ENCODE results near the gene NR1D1. TPM values are rescaled to one million over a fixed set of nuclear protein-coding genes. Genes with fewer than 3 reads are reported as not detected.

NR1D1 gene
- polyA plus RNA-seq, 1 experiment: 0.62 TPM

DNA sequence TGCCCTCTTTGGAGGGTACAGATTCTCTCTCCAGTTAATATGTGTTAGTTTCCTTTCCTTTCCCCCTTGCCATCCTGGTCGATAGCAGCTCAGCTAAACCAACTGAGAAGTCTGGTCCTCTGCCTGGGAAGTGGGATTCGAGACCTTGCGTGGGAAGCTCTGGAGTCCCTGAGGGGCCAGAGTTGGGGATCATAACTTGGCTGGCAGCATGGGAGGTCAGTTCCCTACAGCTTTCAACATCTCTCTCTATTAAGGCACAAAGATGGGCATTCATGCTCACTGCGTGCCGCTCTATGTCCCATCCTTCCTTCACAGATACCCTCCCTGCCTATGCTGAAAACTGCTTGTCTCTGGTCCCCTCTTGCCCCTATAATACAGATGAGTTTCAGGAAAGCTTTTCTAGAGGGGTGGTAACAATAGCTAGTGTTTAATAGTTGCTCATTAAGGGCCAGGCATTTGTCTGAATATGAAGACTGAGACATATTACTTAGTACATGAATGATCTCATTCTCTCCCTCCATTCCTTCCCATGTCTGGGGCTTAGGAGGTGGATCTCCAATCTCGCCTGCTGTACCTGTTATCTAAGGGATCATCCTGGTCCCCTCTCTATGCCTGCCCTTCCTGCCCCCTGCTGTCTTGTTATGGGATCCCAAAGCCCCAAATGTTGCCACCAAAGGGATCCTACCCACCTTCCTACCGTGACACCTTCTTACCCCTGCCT is 26.8 kb downstream of the NR1D1 start:
- Histone ChIP-seq H3K4me3 (ENCODE audit: low read depth, low read length) (no peak overlapping the region), H3K27me3 (ENCODE audit: control insufficient read depth, insufficient read depth, low read length) (no peaks in the 10 kb centered on the region), H3K27ac (ENCODE audit: low read depth, low read length) (no peak overlapping the region), H3K9me3 (ENCODE audit: control insufficient read depth, insufficient read depth, low read length) (no peaks in the 10 kb centered on the region; the same call in 1 of the 2 replicates)
- TF ChIP-seq, protein P1, sequence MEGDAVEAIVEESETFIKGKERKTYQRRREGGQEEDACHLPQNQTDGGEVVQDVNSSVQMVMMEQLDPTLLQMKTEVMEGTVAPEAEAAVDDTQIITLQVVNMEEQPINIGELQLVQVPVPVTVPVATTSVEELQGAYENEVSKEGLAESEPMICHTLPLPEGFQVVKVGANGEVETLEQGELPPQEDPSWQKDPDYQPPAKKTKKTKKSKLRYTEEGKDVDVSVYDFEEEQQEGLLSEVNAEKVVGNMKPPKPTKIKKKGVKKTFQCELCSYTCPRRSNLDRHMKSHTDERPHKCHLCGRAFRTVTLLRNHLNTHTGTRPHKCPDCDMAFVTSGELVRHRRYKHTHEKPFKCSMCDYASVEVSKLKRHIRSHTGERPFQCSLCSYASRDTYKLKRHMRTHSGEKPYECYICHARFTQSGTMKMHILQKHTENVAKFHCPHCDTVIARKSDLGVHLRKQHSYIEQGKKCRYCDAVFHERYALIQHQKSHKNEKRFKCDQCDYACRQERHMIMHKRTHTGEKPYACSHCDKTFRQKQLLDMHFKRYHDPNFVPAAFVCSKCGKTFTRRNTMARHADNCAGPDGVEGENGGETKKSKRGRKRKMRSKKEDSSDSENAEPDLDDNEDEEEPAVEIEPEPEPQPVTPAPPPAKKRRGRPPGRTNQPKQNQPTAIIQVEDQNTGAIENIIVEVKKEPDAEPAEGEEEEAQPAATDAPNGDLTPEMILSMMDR (IDR thresholded peaks at IDR 0.05; ENCODE audit: low read depth, low read length): no peak
- no peak for DNase-seq (ENCODE audit: low read depth, low spot score)
- CTCF ChIA-PET: interaction anchor here (0.6 to 6.7 kb wide), 10 partner anchors 8 to 46 kb away, joined by 3 to 60 read pairs (median 8); partner anchors contain the start of genes MED24 and THRA
- POLR2A ChIA-PET: interaction anchor here (0.6 to 1.2 kb wide), 2 partner anchors 27 to 55 kb away, joined by 4 to 5 read pairs; partner anchors contain the start of gene NR1D1

DNA sequence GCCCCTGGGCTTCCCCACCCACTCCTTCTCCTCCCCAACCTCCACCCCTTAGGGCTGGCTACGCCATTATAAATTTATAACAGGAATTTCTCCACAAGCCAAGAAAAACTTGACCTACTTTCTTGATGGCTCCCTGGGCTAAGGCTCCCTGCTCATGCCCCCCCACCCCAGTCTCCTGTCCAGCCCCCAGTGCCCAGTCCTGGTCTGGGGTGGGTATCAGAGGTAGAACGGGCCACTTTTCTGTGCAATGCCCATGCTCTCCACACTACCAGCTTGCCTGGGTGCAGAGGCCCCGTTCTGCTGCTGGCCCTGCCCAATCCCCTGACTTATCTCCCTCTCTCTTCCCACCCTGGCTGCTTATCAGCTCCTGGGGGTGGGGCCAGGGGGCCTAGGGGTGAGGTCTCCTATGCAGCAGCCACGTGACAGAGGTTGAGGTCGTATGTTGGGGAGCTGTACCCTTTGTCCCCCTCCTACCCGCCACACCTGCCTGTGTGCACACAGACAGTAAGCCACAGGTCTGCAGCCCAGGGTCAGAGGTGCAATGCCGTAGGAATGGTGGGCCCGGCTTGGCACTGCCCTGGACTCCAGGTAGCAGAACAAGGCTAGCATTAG is 27.5 kb downstream of the NR1D1 start:
- CTCF ChIA-PET: interaction anchor here (0.6 to 6.7 kb wide), 7 partner anchors 8 to 45 kb away, joined by 3 to 60 read pairs (median 4); partner anchors contain the start of genes MED24 and THRA
- no peak overlapping the region for H3K4me3 ChIP-seq (ENCODE audit: low read depth, low read length)
- POLR2A ChIA-PET: interaction anchor here (0.6 to 1.2 kb wide), 2 partner anchors 28 to 38 kb away, joined by 3 to 4 read pairs; partner anchors contain the start of gene NR1D1
- no peak for DNase-seq (ENCODE audit: low read depth, low spot score)
- H3K27me3 ChIP-seq (ENCODE audit: control insufficient read depth, insufficient read depth, low read length): no peaks in the 10 kb centered on the region
- TF ChIP-seq, protein P1 (IDR thresholded peaks at IDR 0.05; ENCODE audit: low read depth, low read length): no peak
- H3K9me3 ChIP-seq (ENCODE audit: control insufficient read depth, insufficient read depth, low read length): no peaks in the 10 kb centered on the region; the same call in 1 of the 2 replicates
- H3K27ac ChIP-seq (ENCODE audit: low read depth, low read length): no peak overlapping the region

DNA sequence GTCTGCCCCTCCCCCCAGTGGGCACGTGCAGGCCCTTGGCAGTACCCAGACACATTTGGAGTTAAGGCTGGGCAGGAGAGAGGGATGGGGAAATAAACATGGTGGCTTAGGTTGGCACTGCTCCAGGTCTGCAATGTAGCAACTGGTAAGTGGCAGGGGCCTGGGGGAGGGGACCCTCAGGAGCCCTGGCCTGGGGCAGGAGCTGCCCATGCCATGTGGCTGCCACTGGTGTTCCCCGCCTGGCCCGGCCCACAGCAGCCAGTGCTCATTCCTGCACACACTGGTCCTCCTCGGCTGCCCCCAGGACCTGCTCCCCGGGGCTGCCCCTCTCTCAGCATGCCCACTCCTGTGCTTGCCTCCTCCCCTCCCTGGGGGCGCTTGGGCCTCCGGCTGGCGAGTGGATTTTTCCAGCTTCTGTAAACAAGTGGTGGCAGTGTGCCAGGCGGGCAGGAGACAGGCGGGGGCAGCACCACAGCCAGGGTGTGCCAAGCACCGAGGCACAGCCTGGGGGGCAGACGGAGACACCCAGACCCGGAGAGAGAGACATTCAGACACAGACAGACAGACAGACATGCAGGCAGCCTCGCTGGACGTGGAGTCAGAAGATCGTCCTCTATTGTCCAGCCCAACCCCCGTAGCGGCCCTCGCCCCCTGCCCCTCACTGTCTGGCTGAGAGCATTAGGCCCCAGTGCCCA is 28.2 kb downstream of the NR1D1 start:
- POLR2A ChIA-PET: interaction anchor here (0.6 kb wide), 1 partner anchor 39 kb away, joined by 3 read pairs; no protein-coding TSS in a partner anchor
- no peak for DNase-seq (ENCODE audit: low read depth, low spot score)
- H3K27me3 ChIP-seq (ENCODE audit: control insufficient read depth, insufficient read depth, low read length): no peaks in the 10 kb centered on the region
- no peak overlapping the region for H3K27ac ChIP-seq (ENCODE audit: low read depth, low read length)
- CTCF ChIA-PET: interaction anchor here (1.1 to 6.7 kb wide), 2 partner anchors 13 to 41 kb away, joined by 3 to 58 read pairs; no protein-coding TSS in a partner anchor
- no peak overlapping the region for H3K4me3 ChIP-seq (ENCODE audit: low read depth, low read length)
- no peaks in the 10 kb centered on the region; the same call in 1 of the 2 replicates for H3K9me3 ChIP-seq (ENCODE audit: control insufficient read depth, insufficient read depth, low read length)
- TF ChIP-seq, protein P1 (IDR thresholded peaks at IDR 0.05; ENCODE audit: low read depth, low read length): no peak

DNA sequence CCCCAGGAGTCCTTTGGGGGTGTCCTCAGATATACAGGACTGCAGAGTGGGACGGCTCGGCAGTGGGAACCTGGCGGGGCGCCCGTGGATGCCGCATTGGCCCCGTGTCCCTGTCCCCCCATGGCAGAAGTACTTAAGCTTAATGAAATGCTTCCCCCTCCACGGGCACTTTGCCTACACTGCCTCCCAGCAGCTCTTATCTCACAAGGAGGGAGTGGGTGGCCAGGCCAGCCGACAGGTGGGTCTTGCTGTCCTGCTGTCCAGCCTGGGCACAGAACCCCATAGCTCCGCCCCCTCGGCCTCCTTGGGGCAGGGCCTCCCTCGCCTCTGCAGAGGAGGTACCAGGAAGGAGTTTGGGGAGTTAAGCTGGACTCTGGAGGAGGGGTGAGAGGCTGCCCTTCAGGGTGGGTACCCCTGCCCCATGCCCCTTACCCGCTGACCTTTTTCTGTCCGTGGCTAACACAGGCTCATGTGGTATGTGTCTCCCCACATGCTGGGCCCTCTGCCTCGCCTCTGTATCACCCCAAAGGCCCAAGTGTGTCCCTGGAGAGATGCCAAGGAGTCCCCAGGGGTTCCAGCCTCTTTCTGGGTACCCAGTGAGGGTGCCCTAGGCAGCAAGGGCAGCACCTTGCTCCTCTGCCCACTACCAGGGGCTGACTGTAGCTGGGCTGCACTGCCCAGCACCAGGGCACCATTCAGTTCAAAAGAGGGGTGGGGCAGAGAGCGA is 28.9 kb downstream of the NR1D1 start:
- ChIA-PET CTCF (interaction anchor here (0.6 to 6.7 kb wide), 3 partner anchors 14 to 41 kb away, joined by 3 to 58 read pairs (median 5); no protein-coding TSS in a partner anchor), POLR2A (no interaction called here)
- TF ChIP-seq, protein P1 (IDR thresholded peaks at IDR 0.05; ENCODE audit: low read depth, low read length): no peak
- H3K27me3 ChIP-seq (ENCODE audit: control insufficient read depth, insufficient read depth, low read length): no peaks in the 10 kb centered on the region
- no peak for DNase-seq (ENCODE audit: low read depth, low spot score)
- no peaks in the 10 kb centered on the region; the same call in 1 of the 2 replicates for H3K9me3 ChIP-seq (ENCODE audit: control insufficient read depth, insufficient read depth, low read length)
- H3K27ac ChIP-seq (ENCODE audit: low read depth, low read length): no peak overlapping the region
- no peak overlapping the region for H3K4me3 ChIP-seq (ENCODE audit: low read depth, low read length)

All from AG04450 (cell line).